ENCODE data around the gene TANGO2.

GRCh38 chr22:20106849-20107237, 85.9 kb downstream of the TANGO2 start:
- no peak for TF ChIP-seq POLR2A (conservative IDR thresholded peaks at IDR 0.05)
- no peak for TF ChIP-seq BRCA1 (IDR thresholded peaks at IDR 0.05)
- TF ChIP-seq BRCA1 (CRISPR knock-in tag; IDR thresholded peaks at IDR 0.05) = no peak
- TF ChIP-seq ZBTB43 (CRISPR knock-in tag; IDR thresholded peaks at IDR 0.05) = no peak
- TF ChIP-seq ZNF146 (CRISPR knock-in tag; IDR thresholded peaks at IDR 0.05; ENCODE audit: unreplicated experiment) = no peak
- no peak for TF ChIP-seq SPI1 (IDR thresholded peaks at IDR 0.05; ENCODE audit: borderline replicate concordance, low read depth, low read length)
- no peak for TF ChIP-seq CHCHD3 (CRISPR knock-in tag; IDR thresholded peaks at IDR 0.05)
- TF ChIP-seq EZH2 (IDR thresholded peaks at IDR 0.05; ENCODE audit: borderline replicate concordance, low read depth, low read length) = no peak
- no peak for TF ChIP-seq TBL1XR1 (IDR thresholded peaks at IDR 0.05; ENCODE audit: low read length in 2 of 2)
- TF ChIP-seq HDGF (IDR thresholded peaks at IDR 0.05) = no peak
- no peak for TF ChIP-seq MYC (IDR thresholded peaks at IDR 0.05; ENCODE audit: low read depth, low read length)
- no peak for TF ChIP-seq MYC (CRISPR knock-in tag; IDR thresholded peaks at IDR 0.05; ENCODE audit: borderline replicate concordance, low read depth)

All from K562 (cell line).